Activated B cell treated with CpG ODN at 0.5 μM for 24 hours (primary cell): ENCODE measurements around the gene HECTD3. TPM values are rescaled to one million over a fixed set of nuclear protein-coding genes. Genes with fewer than 3 reads are reported as not detected.

Source experiments
- ATAC-seq: fragments of 200-7000 bp; cut with Tn5 transposase; one replicate; pipeline ENCODE4 v1.10.0; 2021; ENCODE audit warnings: low read depth, mild to moderate bottlenecking, moderate library complexity
- CTCF ChIA-PET: fragments of 350-600 bp; sonication (Branson Sonifier 250); formaldehyde crosslinking; loops from one replicate; lab custom pipeline; 2021; ENCODE audit warnings: antibody characterized with exemption; lab: Charles Lee
- POLR2A ChIA-PET: fragments of 350-600 bp; sonication (Branson Sonifier 250); formaldehyde crosslinking; loops from one replicate; lab custom pipeline; 2021; ENCODE audit warnings: antibody characterized with exemption; lab: Charles Lee
- DNase-seq: peaks from one replicate; pipeline ENCODE4 v3.0.0; 2022
- H3K27ac Mint-ChIP-seq: one replicate; pipeline ENCODE4 v1.8.0; 2020; ENCODE audit warnings: mixed read lengths
- H3K27me3 Mint-ChIP-seq: one replicate; pipeline ENCODE4 v1.8.0; 2021; ENCODE audit warnings: mixed read lengths
- H3K36me3 Mint-ChIP-seq: one replicate; pipeline ENCODE4 v1.8.0; 2021; ENCODE audit warnings: low read depth, mixed read lengths
- H3K4me1 Mint-ChIP-seq: one replicate; pipeline ENCODE4 v1.8.0; 2021; ENCODE audit warnings: mixed read lengths
- H3K4me3 Mint-ChIP-seq: one replicate; pipeline ENCODE4 v1.8.0; 2020; ENCODE audit warnings: mild to moderate bottlenecking, mixed read lengths
- H3K9me3 Mint-ChIP-seq: one replicate; pipeline ENCODE4 v1.8.0; 2020; ENCODE audit warnings: mixed read lengths
- CTCF ChIP-seq: fragments of 200-600 bp; IDR thresholded peaks from one replicate; pipeline ENCODE4 v1.8.0; 2022; ENCODE audit warnings: antibody characterized with exemption, mild to moderate bottlenecking
- intact Hi-C: fragments of 100-400 bp; cut with micrococcal nuclease; formaldehyde crosslinking; loops from one replicate; pipeline ENCODE4 v1.15.1; 2024
- total RNA-seq: library from RNA; stranded (reverse); gene quantifications from 2 replicates; pipeline ENCODE4 v1.2.3, GENCODE V29; 2022

The HECTD3 gene
- total RNA-seq, 1 donor from 2014 or later: 49.9 TPM

- no peak for TF ChIP-seq CTCF
- intact Hi-C loops: no loop called here
- H3K9me3 Mint-ChIP-seq: no peaks in the 10 kb centered on the region
- peaks cover 17% of the 10 kb centered on the region for H3K36me3 Mint-ChIP-seq
- H3K4me1 Mint-ChIP-seq: peaks cover 30% of the 10 kb centered on the region
- no peak overlapping the region for H3K4me3 Mint-ChIP-seq
- POLR2A ChIA-PET: interaction anchor here (0.6 to 7.9 kb wide), 2 partner anchors 286 to 324 kb away, joined by 3 to 156 read pairs; partner anchors contain the start of genes MUTYH and TOE1
- ATAC-seq (no peak), DNase-seq (no peak)
- H3K27ac Mint-ChIP-seq: no peak overlapping the region
- CTCF ChIA-PET: interaction anchor here (1.3 to 10.9 kb wide), 3 partner anchors 14 to 477 kb away, joined by 3 to 227 read pairs (median 123); partner anchors contain the start of gene TESK2
- no peaks in the 10 kb centered on the region for H3K27me3 Mint-ChIP-seq
These were observed 4.6 kb upstream of the HECTD3 start for GRCh38 chr1:45015683-45016082.

- TF ChIP-seq CTCF: no peak
- Mint-ChIP-seq H3K4me3 (peak overlapping the region; percentile 70), H3K9me3 (no peaks in the 10 kb centered on the region), H3K36me3 (peaks cover 24% of the 10 kb centered on the region), H3K27me3 (no peaks in the 10 kb centered on the region), H3K27ac (peak overlapping the region; percentile 69), H3K4me1 (peaks cover 39% of the 10 kb centered on the region)
- ChIA-PET POLR2A (interaction anchor here (0.7 to 7.9 kb wide), 12 partner anchors 28 to 536 kb away, joined by 3 to 156 read pairs (median 6); partner anchors contain the start of genes AKR1A1, EIF2B3, HPDL and PLK3), CTCF (interaction anchor here (0.5 to 10.9 kb wide), 18 partner anchors 37 to 498 kb away, joined by 3 to 227 read pairs (median 4); partner anchors contain the start of genes BEST4, CCDC163, MMACHC and MUTYH)
- DNase-seq: peak; percentile 61
- peak; percentile 41 for ATAC-seq
- intact Hi-C loops: loop anchor here (1.0 to 5.0 kb wide), 9 partner anchors 193 to 868 kb away; partner anchors contain the start of genes GPBP1L1, IPP, MUTYH and TMEM69
These were observed 3.4 kb upstream of the HECTD3 start for GRCh38 chr1:45014321-45015028.

- DNase-seq (no peak), ATAC-seq (no peak)
- no peaks in the 10 kb centered on the region for H3K27me3 Mint-ChIP-seq
- no peak overlapping the region for H3K4me3 Mint-ChIP-seq
- H3K9me3 Mint-ChIP-seq: no peaks in the 10 kb centered on the region
- no peak overlapping the region for H3K27ac Mint-ChIP-seq
- peaks cover 44% of the 10 kb centered on the region for H3K4me1 Mint-ChIP-seq
- no peak for TF ChIP-seq CTCF
- POLR2A ChIA-PET: interaction anchor here (1.2 to 7.9 kb wide), 12 partner anchors 27 to 508 kb away, joined by 3 to 156 read pairs (median 6); partner anchors contain the start of genes EIF2B3, PLK3, PRDX1 and RNU5D-1
- intact Hi-C loops: loop anchor here (1.0 to 5.0 kb wide), 9 partner anchors 194 to 869 kb away; partner anchors contain the start of genes GPBP1L1, IPP, MUTYH and TMEM69
- peaks cover 31% of the 10 kb centered on the region for H3K36me3 Mint-ChIP-seq
- CTCF ChIA-PET: interaction anchor here (0.8 to 10.9 kb wide), 16 partner anchors 38 to 499 kb away, joined by 3 to 227 read pairs (median 4); partner anchors contain the start of genes BEST4, CCDC163, MMACHC and MUTYH
These were observed 2.6 kb upstream of the HECTD3 start for GRCh38 chr1:45013551-45014209.

GRCh38 chr1:45012639-45013278, 1.6 kb upstream of the HECTD3 start:
- DNase-seq: no peak
- Mint-ChIP-seq H3K27me3 (no peaks in the 10 kb centered on the region), H3K9me3 (no peaks in the 10 kb centered on the region), H3K4me3 (peak overlapping the region; percentile 83), H3K36me3 (peaks cover 40% of the 10 kb centered on the region), H3K27ac (peak overlapping the region; percentile 81), H3K4me1 (peaks cover 43% of the 10 kb centered on the region)
- ChIA-PET CTCF (interaction anchor here (0.7 to 10.9 kb wide), 10 partner anchors 213 to 487 kb away, joined by 3 to 227 read pairs (median 10); partner anchors contain the start of genes CCDC163, MMACHC, MUTYH and PLK3), POLR2A (interaction anchor here (0.6 to 7.9 kb wide), 24 partner anchors 26 to 673 kb away, joined by 3 to 156 read pairs (median 9); partner anchors contain the start of genes CCDC163, EIF2B3, GPBP1L1 and MMACHC)
- TF ChIP-seq CTCF: no peak
- intact Hi-C loops: loop anchor here (1.0 to 5.0 kb wide), 8 partner anchors 26 to 870 kb away; partner anchors contain the start of genes EIF2B3, GPBP1L1, IPP and TMEM69
- no peak for ATAC-seq
